Keratinocyte (primary cell): ENCODE measurements around the gene POMT1. TPM values are rescaled to one million over a fixed set of nuclear protein-coding genes. Genes with fewer than 3 reads are reported as not detected.

ENCODE experiments used
- DNase-seq: peaks from one replicate; pipeline ENCODE4 v3.0.0-alpha.2; 2011; ENCODE audit warnings: low read depth, missing footprints, low spot score
- FAIRE-seq: peaks from 2 replicates; lab custom pipeline; 2011; peaks lifted over from hg19 to GRCh38; lab: Jason Lieb, UNC
- H2AFZ ChIP-seq: 2 replicates; pipeline ENCODE4 v1.6.0; 2012; ENCODE audit warnings: low read length, control low read depth, inconsistent platforms; ENCODE audit not compliant: control insufficient read depth
- H3K27ac ChIP-seq: 2 replicates; pipeline ENCODE4 v1.5.1; 2011; ENCODE audit warnings: low read length; ENCODE audit not compliant: control insufficient read depth, insufficient read depth
- H3K27me3 ChIP-seq: 3 replicates; pipeline ENCODE4 v1.6.0; 2011; ENCODE audit warnings: low read length; ENCODE audit not compliant: control insufficient read depth, insufficient read depth; ENCODE audit errors: extremely low read depth
- H3K36me3 ChIP-seq, 2 experiments: 2 replicates in 1 of 2; 3 replicates in 1 of 2; pipeline ENCODE4 v1.5.1; 2011; ENCODE audit warnings: low read length in 2 of 2, mild to moderate bottlenecking in 1 of 2; ENCODE audit not compliant: control insufficient read depth in 2 of 2, insufficient read depth in 2 of 2; ENCODE audit errors: extremely low read depth in 1 of 2
- H3K4me1 ChIP-seq: 3 replicates; pipeline ENCODE4 v1.5.1; 2011; ENCODE audit warnings: low read length; ENCODE audit not compliant: control insufficient read depth, insufficient read depth; ENCODE audit errors: extremely low read depth
- H3K4me2 ChIP-seq: 3 replicates; pipeline ENCODE4 v1.6.0; 2011; ENCODE audit warnings: low read depth, low read length; ENCODE audit not compliant: control insufficient read depth, insufficient read depth; ENCODE audit errors: extremely low read depth
- H3K4me3 ChIP-seq, 3 experiments: fragments of 200-600 bp in 1 of 3; sonication (generic) in 1 of 3; 2 replicates in 2 of 3; 3 replicates in 1 of 3; pipeline ENCODE4 v1.5.1; 2011 to 2016; ENCODE audit warnings: low read length in 3 of 3, mild to moderate bottlenecking in 3 of 3, control low read depth in 2 of 3, inconsistent platforms in 1 of 3, low read depth in 1 of 3, mixed read lengths in 1 of 3, mixed run types in 1 of 3, moderate library complexity in 1 of 3; ENCODE audit not compliant: control insufficient read depth in 2 of 3, insufficient read depth in 2 of 3; ENCODE audit errors: extremely low read depth in 1 of 3
- H3K79me2 ChIP-seq: 2 replicates; pipeline ENCODE4 v1.6.0; 2012; ENCODE audit warnings: low read length; ENCODE audit not compliant: control insufficient read depth, insufficient read depth
- H3K9ac ChIP-seq: 3 replicates; pipeline ENCODE4 v1.6.0; 2011; ENCODE audit warnings: low read length; ENCODE audit not compliant: control insufficient read depth, insufficient read depth; ENCODE audit errors: extremely low read depth
- H3K9me1 ChIP-seq: 3 replicates; pipeline ENCODE4 v1.6.0; 2011; ENCODE audit warnings: low read length; ENCODE audit not compliant: control insufficient read depth, insufficient read depth; ENCODE audit errors: extremely low read depth
- H3K9me3 ChIP-seq: 2 replicates; pipeline ENCODE4 v1.5.1; 2012; ENCODE audit warnings: low read depth, low read length; ENCODE audit not compliant: control insufficient read depth
- H4K20me1 ChIP-seq: 3 replicates; pipeline ENCODE4 v1.6.0; 2011; ENCODE audit warnings: low read length; ENCODE audit not compliant: control insufficient read depth, insufficient read depth; ENCODE audit errors: extremely low read depth
- CTCF ChIP-seq, 3 experiments: IDR thresholded peaks in 1 of 3; conservative IDR thresholded peaks in 1 of 3; optimal IDR thresholded peaks in 1 of 3; 2 replicates in 2 of 3; 3 replicates in 1 of 3; pipeline versions ENCODE3 to v1.5.1; 2011; ENCODE audit warnings: low read length in 3 of 3, mild to moderate bottlenecking in 3 of 3, moderate library complexity in 2 of 3, control low read depth in 1 of 3, inconsistent platforms in 1 of 3; ENCODE audit not compliant: insufficient read depth in 2 of 3; ENCODE audit errors: extremely low read depth in 1 of 3
- EZH2 ChIP-seq: IDR thresholded peaks from one replicate; pipeline ENCODE4 v1.6.1; 2012; ENCODE audit warnings: inconsistent platforms, mild to moderate bottlenecking, low read length, moderate library complexity
- dilution Hi-C: fragments of 300-500 bp; cut with MboI; formaldehyde crosslinking; loops from one replicate; pipeline ENCODE4 v1.7.0; 2020; ENCODE audit warnings: low sequenced_read_pairs; ENCODE audit not compliant: extremely low pct_ligation_motif_present
- polyA plus RNA-seq, 5 experiments: library from polyadenylated mRNA; depleted of rRNA in 3 of 5; stranded (reverse) in 3 of 5; stranded (forward) in 1 of 5; unstranded in 1 of 5; fragments of >200 nt; gene quantifications; 1 replicate in 1 of 5; 2 replicates in 3 of 5; 3 replicates in 1 of 5; pipeline versions ENCODE4 v1.2.1 to v1.2.3, GENCODE V29; 2011 to 2012; ENCODE audit warnings: missing spikeins in 2 of 5, low read depth in 1 of 5, low replicate concordance in 1 of 5

POMT1 gene
- polyA plus RNA-seq, 1 donor (not counting 4 experiments of a cell fraction or from before 2014, with no cell fraction given): 10.3 TPM

- H2AFZ ChIP-seq: no peak overlapping the region
- no peak overlapping the region for H3K9ac ChIP-seq
- dilution Hi-C loops: no loop called here
- H4K20me1 ChIP-seq: peaks cover 5% of the 10 kb centered on the region
- TF ChIP-seq EZH2: no peak
- no peak for TF ChIP-seq CTCF (optimal IDR thresholded peaks at IDR 0.05 in 1 of 3, IDR thresholded peaks at IDR 0.05 in 1 of 3, conservative IDR thresholded peaks at IDR 0.05 in 1 of 3; ENCODE audit: extremely low read depth in 1 of 3, insufficient read depth in 2 of 3, low read length in 3 of 3)
- no peaks in the 10 kb centered on the region for H3K79me2 ChIP-seq
- H3K27ac ChIP-seq: no peak overlapping the region
- no peaks in the 10 kb centered on the region for H3K9me3 ChIP-seq
- no peak overlapping the region for H3K4me2 ChIP-seq
- DNase-seq: no peak
- H3K36me3 ChIP-seq: peaks cover 38 to 40% of the 10 kb centered on the region in 2 experiments
- no peak overlapping the region for H3K4me3 ChIP-seq
- no peak for FAIRE-seq
- peaks cover 27% of the 10 kb centered on the region for H3K4me1 ChIP-seq
- H3K9me1 ChIP-seq: no peaks in the 10 kb centered on the region
- H3K27me3 ChIP-seq: no peaks in the 10 kb centered on the region
Measured at GRCh38 chr9:131499254-131499767, 3.4 kb upstream of the POMT1 start.

GRCh38 chr9:131500377-131500776, 2.3 kb upstream of the POMT1 start:
- Histone ChIP-seq H3K4me1 (peaks cover 28% of the 10 kb centered on the region), H3K4me3 (no peak overlapping the region), H3K27ac (peak overlapping the region; percentile 37), H3K79me2 (no peaks in the 10 kb centered on the region), H2AFZ (no peak overlapping the region), H3K9me1 (no peaks in the 10 kb centered on the region), H4K20me1 (peaks cover 5% of the 10 kb centered on the region), H3K9me3 (no peaks in the 10 kb centered on the region), H3K4me2 (no peak overlapping the region), H3K36me3 (peaks cover 27 to 37% of the 10 kb centered on the region in 2 experiments), H3K9ac (no peak overlapping the region), H3K27me3 (no peaks in the 10 kb centered on the region)
- DNase-seq (no peak), FAIRE-seq (no peak)
- dilution Hi-C loops: no loop called here
- TF ChIP-seq EZH2 (no peak), CTCF (optimal IDR thresholded peaks at IDR 0.05 in 1 of 3, IDR thresholded peaks at IDR 0.05 in 1 of 3, conservative IDR thresholded peaks at IDR 0.05 in 1 of 3; ENCODE audit: extremely low read depth in 1 of 3, insufficient read depth in 2 of 3, low read length in 3 of 3) (no peak)
